ENCODE measurements around the gene IARS2.
"Not testable (repeated sequence)": the region's sequence is repeated elsewhere in the genome, so short reads cannot be mapped to it uniquely, and the experiment has no call there.

Gene IARS2

DNA sequence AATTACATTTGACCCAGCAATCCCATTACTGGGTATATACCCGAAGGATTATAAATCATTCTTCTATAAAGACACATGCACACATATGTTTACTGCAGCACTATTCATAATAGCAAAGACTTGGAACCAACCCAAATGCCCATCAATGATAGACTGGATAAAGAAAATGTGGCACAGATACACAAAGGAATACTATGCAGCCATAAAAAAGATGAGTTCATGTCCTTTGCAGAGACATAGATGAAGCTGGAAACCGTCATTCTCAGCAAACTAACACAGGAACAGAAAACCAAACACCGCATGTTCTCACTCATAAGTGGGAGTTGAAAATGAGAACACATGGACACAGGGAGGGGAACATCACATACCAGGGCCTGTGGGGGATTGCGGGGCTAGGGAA, 76.0 kb downstream of the IARS2 start:
- not testable (repeated sequence) for DNase-seq (ENCODE audit: low read depth)

DNA sequence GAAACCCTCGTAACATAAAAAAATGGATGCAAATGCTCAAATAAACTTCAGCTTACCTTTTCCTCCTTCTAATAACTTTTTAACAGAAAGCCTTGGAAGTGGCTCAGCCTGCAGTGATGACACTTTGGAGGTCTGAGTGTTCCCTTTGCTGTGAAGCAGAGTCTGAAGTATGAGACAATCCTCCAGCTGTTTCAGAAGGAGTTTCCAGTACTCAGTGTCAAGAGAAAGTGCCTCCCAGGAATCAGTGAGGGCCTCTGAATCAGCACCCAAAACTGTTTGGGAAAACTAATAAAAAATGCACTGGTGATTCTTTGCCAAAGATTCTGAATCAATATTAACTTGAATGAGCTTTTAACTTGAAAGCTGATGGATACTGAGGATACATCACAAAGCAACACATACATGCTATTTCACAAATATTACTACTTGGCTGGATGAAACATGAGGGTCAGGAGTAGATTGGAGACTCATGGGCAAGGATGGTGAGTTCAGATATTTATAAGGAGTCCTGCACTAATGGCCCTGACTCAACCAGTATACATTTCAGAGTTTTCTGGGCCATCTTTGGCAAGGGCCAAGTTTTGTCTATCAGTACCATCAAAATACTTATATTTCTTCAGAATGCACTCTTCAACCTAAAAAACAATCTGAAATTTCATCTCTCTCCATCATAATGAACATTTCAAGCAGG, 77.0 kb downstream of the IARS2 start:
- no peak for DNase-seq (ENCODE audit: low read depth)

DNA sequence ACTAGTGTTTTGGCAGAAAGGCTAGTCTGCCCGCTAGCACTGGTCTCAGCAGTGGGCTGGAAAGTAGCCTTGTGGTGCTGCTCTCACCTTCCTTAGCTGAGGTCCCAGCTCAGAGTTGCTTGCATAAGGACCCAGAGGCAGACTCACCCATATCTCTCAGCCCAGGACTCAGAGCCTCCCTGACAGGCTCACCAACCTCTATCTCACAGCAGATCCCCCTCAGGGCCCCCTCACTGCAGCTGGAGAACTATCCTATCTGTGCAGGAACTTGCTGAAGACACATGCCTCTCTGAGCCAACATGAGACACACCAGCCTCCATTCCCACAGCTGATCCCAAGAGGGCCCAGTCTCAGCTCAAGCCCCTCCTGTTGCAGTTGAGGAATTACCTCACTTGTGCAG, 82.6 kb downstream of the IARS2 start:
- DNase-seq (ENCODE audit: low read depth), result no peak

DNA sequence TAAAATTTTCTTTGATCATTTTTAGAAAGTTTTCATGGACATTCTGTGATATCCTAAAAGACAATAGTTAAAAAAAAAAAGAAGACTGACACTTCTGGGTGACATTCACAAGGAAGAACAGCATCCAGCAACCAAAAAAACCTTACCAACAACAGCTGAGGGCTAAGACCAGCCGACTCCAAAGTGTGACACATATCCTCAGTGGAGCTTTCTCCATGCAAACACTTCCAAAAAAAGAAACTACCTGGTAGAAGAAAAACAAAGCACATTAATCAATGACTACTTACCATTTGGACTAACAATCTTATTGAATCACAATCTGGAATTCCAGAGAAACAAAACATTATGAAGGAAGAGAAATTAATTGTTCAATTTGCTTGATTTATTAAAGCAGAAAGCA, 88.2 kb downstream of the IARS2 start:
- DNase-seq (ENCODE audit: low read depth), result no peak

DNA sequence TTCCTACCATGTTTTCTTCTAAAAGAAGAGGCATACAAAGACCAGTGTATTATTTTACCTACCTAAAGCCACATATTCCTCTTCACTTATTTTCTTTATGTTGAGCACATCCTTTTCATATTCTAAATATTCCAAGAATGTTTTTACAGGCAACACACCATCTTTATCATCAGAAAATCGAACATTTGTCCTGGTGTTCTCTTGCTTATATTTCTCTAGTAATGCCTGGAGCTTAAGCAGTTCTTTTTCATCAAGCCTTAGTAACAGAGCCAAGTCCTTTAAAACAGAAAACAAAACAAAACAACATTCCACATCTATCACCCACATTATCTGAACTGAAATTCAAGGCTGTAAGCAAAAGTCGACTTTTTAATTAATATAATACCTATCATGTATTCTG, 88.7 kb downstream of the IARS2 start:
- DNase-seq (ENCODE audit: low read depth), result no peak

DNA sequence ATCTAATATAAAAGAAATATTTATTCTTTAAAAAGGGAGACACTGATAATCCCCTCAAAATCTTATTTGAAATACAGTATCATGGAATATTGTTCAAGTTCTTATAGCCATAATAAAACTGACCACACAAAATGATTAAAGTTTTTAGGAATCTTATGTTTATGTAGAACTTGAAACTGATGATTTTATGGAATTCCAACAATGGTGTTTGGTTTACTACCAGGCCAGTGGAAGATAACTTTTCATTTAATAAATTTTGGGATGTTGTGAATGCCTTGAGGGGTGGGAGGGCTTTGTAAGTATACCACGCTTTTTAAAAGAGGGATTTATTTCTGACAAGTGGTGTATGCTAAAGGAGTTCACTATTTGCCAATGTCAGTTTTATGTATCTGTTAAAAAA, 90.6 kb downstream of the IARS2 start:
- DNase-seq (ENCODE audit: low read depth), result no peak

DNA sequence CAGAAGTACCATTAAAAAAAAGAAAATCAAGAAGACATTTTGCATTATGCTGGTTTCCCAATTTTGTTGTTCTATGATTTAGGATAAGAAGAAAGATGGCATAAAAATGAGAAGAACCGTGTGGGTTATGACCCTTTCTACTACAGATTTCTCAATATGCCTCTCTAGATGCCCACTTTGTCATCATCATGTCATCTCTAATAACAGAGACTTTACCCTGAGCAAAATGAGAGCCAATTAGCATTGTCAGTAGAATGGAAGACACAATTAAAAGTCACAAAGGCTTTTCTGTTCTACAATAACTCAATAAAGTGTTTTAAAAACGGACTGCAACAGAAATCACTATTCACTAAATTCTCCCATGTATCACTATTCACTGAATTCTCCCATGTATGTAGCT, 92.8 kb downstream of the IARS2 start:
- no peak for DNase-seq (ENCODE audit: low read depth)

DNA sequence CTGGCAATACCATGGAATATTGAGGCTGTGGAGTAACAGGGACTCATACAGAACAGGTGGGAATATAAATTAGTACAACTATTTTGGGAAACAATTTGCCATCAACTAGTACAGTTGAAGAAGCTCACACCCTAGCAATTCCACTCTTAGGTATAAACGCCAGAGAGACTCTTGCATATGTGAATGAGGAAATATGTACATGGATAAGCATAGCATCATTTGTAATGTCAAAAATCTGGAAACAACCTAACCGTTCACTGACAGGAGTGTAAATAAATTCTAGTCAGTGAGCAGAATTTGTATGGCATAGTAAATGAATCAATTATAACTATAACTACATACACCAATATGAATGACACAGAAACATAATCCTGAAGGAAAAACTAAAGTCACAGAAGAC, 94.6 kb downstream of the IARS2 start:
- no peak for DNase-seq (ENCODE audit: low read depth)

DNA sequence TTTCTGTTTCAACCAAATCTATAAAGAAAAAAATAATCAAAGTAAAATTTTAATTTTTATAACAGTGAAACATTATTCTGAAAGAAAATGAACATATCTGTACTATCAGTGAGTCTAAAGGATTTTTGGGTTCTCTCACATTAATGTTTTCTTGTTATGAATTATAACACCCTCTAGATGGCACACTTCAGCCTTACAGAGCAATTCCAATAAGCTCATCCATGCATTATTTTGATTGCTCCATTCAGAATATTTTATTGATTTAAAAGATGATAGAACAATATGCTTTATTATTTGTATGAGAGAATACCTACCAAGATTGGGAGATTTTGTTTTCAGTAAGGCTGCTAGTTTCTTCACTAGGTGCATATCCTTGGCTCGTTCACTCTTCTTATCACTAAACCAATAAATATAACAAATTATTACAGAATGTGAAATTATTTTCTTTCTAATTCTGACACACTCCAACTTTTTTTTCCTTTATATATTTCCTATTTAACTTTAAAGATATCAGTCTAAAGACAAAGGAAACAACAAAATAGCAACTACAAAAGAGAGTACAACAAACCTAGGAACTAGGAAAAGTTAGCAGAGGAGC, 95.9 kb downstream of the IARS2 start:
- DNase-seq (ENCODE audit: low read depth), result no peak

DNA sequence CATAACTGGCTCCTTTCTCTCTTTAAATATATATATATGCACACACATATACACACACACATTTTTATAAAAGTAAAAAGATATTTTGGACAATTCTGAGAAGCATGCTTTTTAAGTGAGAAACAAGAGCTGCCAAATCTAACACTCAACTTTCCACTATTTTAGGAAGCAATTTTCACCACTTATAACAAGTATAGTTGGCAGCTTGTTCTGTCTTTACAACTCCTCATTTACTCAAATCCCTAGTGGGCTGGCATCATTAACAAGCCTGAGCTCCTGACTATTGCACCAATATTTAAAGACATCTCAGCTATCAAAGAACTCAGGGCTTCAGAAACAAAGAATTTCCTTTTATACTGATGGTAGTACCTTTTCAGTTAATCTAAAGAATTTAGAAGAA, 101.8 kb downstream of the IARS2 start:
- DNase-seq (ENCODE audit: low read depth), result no peak

Data from GM04504 (cell line).